Activated T-helper 17 cell treated with anti-CD3 and anti-CD28 coated beads, Interleukin-2, amount 50 U/mL, for 72 hours (primary cell): ENCODE data around the gene OR7C1. TPM values are rescaled to one million over a fixed set of nuclear protein-coding genes. Genes with fewer than 3 reads are reported as not detected.

Source experiments
- ATAC-seq: fragments of 150-1000 bp; cut with Tn5 transposase; replicated peaks from 2 replicates; pipeline ENCODE4 v1.10.0; 2021; ENCODE audit warnings: mild to moderate bottlenecking, moderate library complexity
- H3K27ac Mint-ChIP-seq: one replicate; pipeline ENCODE4 v1.8.0; 2022; ENCODE audit warnings: mixed read lengths
- H3K27me3 Mint-ChIP-seq: one replicate; pipeline ENCODE4 v1.8.0; 2022; ENCODE audit warnings: mixed read lengths
- H3K36me3 Mint-ChIP-seq: one replicate; pipeline ENCODE4 v1.8.0; 2022; ENCODE audit warnings: low read depth, mild to moderate bottlenecking, mixed read lengths
- H3K4me1 Mint-ChIP-seq: one replicate; pipeline ENCODE4 v1.8.0; 2022; ENCODE audit warnings: mixed read lengths
- H3K4me3 Mint-ChIP-seq: one replicate; pipeline ENCODE4 v1.8.0; 2022; ENCODE audit warnings: mild to moderate bottlenecking, mixed read lengths
- H3K9me3 Mint-ChIP-seq: one replicate; pipeline ENCODE4 v1.8.0; 2022; ENCODE audit warnings: mixed read lengths
- total RNA-seq, 2 donors: library from RNA; stranded (reverse); gene quantifications; one replicate each; pipeline ENCODE4 v1.2.3, GENCODE V29; 2022

OR7C1 gene
- not detected for total RNA-seq

DNA sequence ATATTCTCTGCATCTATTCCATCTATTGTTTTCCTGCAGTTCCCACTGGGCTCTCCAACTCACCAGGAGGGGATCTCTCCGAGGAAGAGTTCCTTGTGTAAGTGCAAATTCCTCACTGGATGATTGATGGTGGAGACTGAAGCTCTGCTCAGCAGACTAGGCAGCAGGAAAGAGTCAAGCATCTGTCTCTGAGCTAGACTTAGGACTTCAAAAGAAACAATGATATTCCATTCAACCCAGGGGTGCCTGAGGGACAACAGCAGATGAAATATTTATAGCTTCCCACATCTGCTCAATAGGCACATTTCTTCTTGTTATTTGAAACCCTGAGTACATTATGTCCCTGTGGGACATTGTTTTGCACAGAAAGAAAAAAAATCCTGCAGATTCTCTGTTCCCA lies at the start of gene OR7C1, which contains the start of gene OR7A5:
Gene OR7C1, minus strand, starts transcription at position 175 of the 400 bp plus-strand sequence. CDS start 35,049 bp downstream, outside the sequence.
Gene OR7A5, minus strand, starts transcription at position 175 of the 400 bp plus-strand sequence. CDS start 6,944 bp downstream, outside the sequence.
- Mint-ChIP-seq H3K4me3 (no peak within 1 kb of the TSS), H3K27ac (no peak within 1 kb of the TSS), H3K36me3 (no peaks in the 10 kb centered on the region), H3K27me3 (peaks cover 8% of the 10 kb centered on the region), H3K9me3 (no peaks in the 10 kb centered on the region), H3K4me1 (no peaks in the 10 kb centered on the region)
- ATAC-seq: no peak

GRCh38 chr19:14871619-14872230 lies 36.7 kb upstream of the OR7C1 start:
- no peaks in the 10 kb centered on the region for H3K4me1 Mint-ChIP-seq
- no peak for ATAC-seq
- H3K4me3 Mint-ChIP-seq: no peak overlapping the region
- H3K36me3 Mint-ChIP-seq: no peaks in the 10 kb centered on the region
- peaks cover 48% of the 10 kb centered on the region for H3K27me3 Mint-ChIP-seq
- no peak overlapping the region for H3K27ac Mint-ChIP-seq
- no peaks in the 10 kb centered on the region for H3K9me3 Mint-ChIP-seq

GRCh38 chr19:14868497-14868896 lies 33.5 kb upstream of the OR7C1 start:
- H3K9me3 Mint-ChIP-seq: no peaks in the 10 kb centered on the region
- H3K27me3 Mint-ChIP-seq: peaks cover 53% of the 10 kb centered on the region
- no peak overlapping the region for H3K27ac Mint-ChIP-seq
- no peak overlapping the region for H3K4me3 Mint-ChIP-seq
- H3K4me1 Mint-ChIP-seq: no peaks in the 10 kb centered on the region
- H3K36me3 Mint-ChIP-seq: no peaks in the 10 kb centered on the region
- no peak for ATAC-seq

- H3K36me3 Mint-ChIP-seq: no peaks in the 10 kb centered on the region
- ATAC-seq: no peak
- H3K4me3 Mint-ChIP-seq: no peak within 1 kb of the TSS
- H3K27me3 Mint-ChIP-seq: peaks cover 44% of the 10 kb centered on the region
- no peaks in the 10 kb centered on the region for H3K4me1 Mint-ChIP-seq
- no peaks in the 10 kb centered on the region for H3K9me3 Mint-ChIP-seq
- no peak within 1 kb of the TSS for H3K27ac Mint-ChIP-seq
Observed at GRCh38 chr19:14848822-14849221, 13.8 kb upstream of the OR7C1 start, which contains the start of gene OR7A10. Gene OR7A10 (minus strand): TSS chr19:14848922. CDS start chr19:14841877, 7,045 bp downstream.

- ATAC-seq: no peak
- no peaks in the 10 kb centered on the region for H3K36me3 Mint-ChIP-seq
- H3K27ac Mint-ChIP-seq: no peak overlapping the region
- no peaks in the 10 kb centered on the region for H3K4me1 Mint-ChIP-seq
- peaks cover 32% of the 10 kb centered on the region for H3K27me3 Mint-ChIP-seq
- H3K9me3 Mint-ChIP-seq: no peaks in the 10 kb centered on the region
- no peak overlapping the region for H3K4me3 Mint-ChIP-seq
Observed at GRCh38 chr19:14843578-14843977, 8.6 kb upstream of the OR7C1 start.

DNA sequence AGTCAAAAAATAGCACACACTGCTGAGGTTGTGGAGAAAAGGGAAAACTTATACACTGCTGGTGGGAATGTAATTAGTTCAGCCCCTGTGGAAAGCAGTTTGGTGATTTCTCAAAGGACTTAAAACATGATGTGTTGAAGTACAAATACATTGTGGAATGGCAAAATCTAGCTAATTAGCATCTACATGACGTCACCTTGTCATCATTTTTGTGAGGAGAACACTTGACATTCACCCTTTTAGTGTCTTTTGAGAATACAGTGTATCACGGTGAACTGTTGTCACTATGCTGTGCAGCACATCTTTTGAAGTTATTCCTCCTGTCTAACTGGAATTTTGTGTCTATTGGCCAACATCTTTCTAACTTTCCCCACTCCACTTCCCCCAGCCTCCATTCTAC lies 8.2 kb upstream of the OR7C1 start:
- no peak for ATAC-seq

GRCh38 chr19:14840206-14840605 lies 5.2 kb upstream of the OR7C1 start:
- no peak overlapping the region for H3K27ac Mint-ChIP-seq
- peaks cover 25% of the 10 kb centered on the region for H3K27me3 Mint-ChIP-seq
- H3K36me3 Mint-ChIP-seq: no peaks in the 10 kb centered on the region
- no peak overlapping the region for H3K4me3 Mint-ChIP-seq
- no peaks in the 10 kb centered on the region for H3K9me3 Mint-ChIP-seq
- no peak for ATAC-seq
- H3K4me1 Mint-ChIP-seq: no peaks in the 10 kb centered on the region

More for the DNA sequence above, 8.2 kb upstream of the OR7C1 start:
- Mint-ChIP-seq H3K4me1 (no peaks in the 10 kb centered on the region), H3K36me3 (no peaks in the 10 kb centered on the region), H3K9me3 (no peaks in the 10 kb centered on the region), H3K27ac (no peak overlapping the region), H3K4me3 (no peak overlapping the region), H3K27me3 (peaks cover 29% of the 10 kb centered on the region)

- no peak overlapping the region for H3K4me3 Mint-ChIP-seq
- no peaks in the 10 kb centered on the region for H3K9me3 Mint-ChIP-seq
- H3K4me1 Mint-ChIP-seq: no peaks in the 10 kb centered on the region
- no peak for ATAC-seq
- no peak overlapping the region for H3K27ac Mint-ChIP-seq
- H3K36me3 Mint-ChIP-seq: no peaks in the 10 kb centered on the region
- H3K27me3 Mint-ChIP-seq: peaks cover 12% of the 10 kb centered on the region
Observed at GRCh38 chr19:14837391-14837790, 2.4 kb upstream of the OR7C1 start.

GRCh38 chr19:14830702-14831101 lies 4.3 kb downstream of the OR7C1 start:
- no peaks in the 10 kb centered on the region for H3K36me3 Mint-ChIP-seq
- H3K4me3 Mint-ChIP-seq: no peak overlapping the region
- H3K4me1 Mint-ChIP-seq: no peaks in the 10 kb centered on the region
- H3K9me3 Mint-ChIP-seq: no peaks in the 10 kb centered on the region
- H3K27ac Mint-ChIP-seq: no peak overlapping the region
- H3K27me3 Mint-ChIP-seq: peaks cover 24% of the 10 kb centered on the region
- no peak for ATAC-seq

- no peaks in the 10 kb centered on the region for H3K36me3 Mint-ChIP-seq
- ATAC-seq: no peak
- peaks cover 38% of the 10 kb centered on the region for H3K27me3 Mint-ChIP-seq
Observed at GRCh38 chr19:14826006-14826405, 9.0 kb downstream of the OR7C1 start.

GRCh38 chr19:14821937-14822336 lies 13.0 kb downstream of the OR7C1 start:
- Mint-ChIP-seq H3K4me1 (no peaks in the 10 kb centered on the region), H3K4me3 (no peak overlapping the region), H3K36me3 (no peaks in the 10 kb centered on the region), H3K9me3 (no peaks in the 10 kb centered on the region), H3K27ac (no peak overlapping the region), H3K27me3 (peaks cover 34% of the 10 kb centered on the region)
- no peak for ATAC-seq

More at GRCh38 chr19:14826006-14826405, 9.0 kb downstream of the OR7C1 start:
- no peak overlapping the region for H3K27ac Mint-ChIP-seq
- H3K4me3 Mint-ChIP-seq: no peak overlapping the region
- no peaks in the 10 kb centered on the region for H3K9me3 Mint-ChIP-seq
- H3K4me1 Mint-ChIP-seq: no peaks in the 10 kb centered on the region

DNA sequence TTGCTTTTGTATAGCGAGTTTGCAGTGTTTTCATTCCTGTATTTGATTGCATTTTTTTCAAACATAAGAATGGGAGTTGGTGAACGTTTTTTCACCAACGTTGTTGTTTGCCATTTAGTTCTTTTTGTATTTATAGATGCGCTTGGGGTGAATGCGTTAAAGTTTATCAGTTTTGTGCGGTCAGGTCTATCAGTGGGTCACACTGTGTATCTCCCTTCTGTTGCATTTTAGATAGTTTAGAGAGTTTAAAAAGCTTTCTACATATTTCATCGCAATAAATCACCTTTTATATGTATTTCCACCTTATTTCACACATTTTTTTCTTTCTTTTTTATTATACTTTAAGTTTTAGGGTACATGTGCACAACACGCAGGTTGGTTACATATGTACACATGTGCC lies 16.4 kb downstream of the OR7C1 start:
- ATAC-seq: no peak

DNA sequence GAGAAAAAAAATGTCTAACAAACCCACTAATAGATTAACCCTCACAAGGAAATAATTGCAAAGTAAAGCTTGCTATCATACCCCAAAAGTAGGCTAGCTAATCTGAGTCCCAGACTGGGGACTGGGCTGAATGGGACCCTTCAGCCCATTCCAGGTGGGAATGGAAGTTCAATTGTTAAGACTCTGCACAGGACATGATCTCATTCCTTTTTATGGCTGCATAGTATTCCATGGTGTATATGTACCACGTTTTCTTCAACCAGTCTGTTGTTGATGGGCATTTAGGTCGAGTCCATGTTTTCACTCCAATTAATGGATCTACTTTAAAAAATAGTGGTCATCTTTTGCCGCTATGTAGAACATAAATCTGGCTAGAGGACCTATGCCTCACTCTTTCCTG lies 17.9 kb downstream of the OR7C1 start:
- no peak for ATAC-seq
- Mint-ChIP-seq H3K36me3 (no peaks in the 10 kb centered on the region), H3K4me3 (no peak overlapping the region), H3K27ac (no peak overlapping the region), H3K9me3 (no peaks in the 10 kb centered on the region), H3K27me3 (peaks cover 14% of the 10 kb centered on the region), H3K4me1 (no peaks in the 10 kb centered on the region)

More for the DNA sequence above, 16.4 kb downstream of the OR7C1 start:
- Mint-ChIP-seq H3K4me1 (no peaks in the 10 kb centered on the region), H3K4me3 (no peak overlapping the region), H3K27ac (no peak overlapping the region), H3K9me3 (no peaks in the 10 kb centered on the region), H3K36me3 (no peaks in the 10 kb centered on the region), H3K27me3 (peaks cover 14% of the 10 kb centered on the region)

DNA sequence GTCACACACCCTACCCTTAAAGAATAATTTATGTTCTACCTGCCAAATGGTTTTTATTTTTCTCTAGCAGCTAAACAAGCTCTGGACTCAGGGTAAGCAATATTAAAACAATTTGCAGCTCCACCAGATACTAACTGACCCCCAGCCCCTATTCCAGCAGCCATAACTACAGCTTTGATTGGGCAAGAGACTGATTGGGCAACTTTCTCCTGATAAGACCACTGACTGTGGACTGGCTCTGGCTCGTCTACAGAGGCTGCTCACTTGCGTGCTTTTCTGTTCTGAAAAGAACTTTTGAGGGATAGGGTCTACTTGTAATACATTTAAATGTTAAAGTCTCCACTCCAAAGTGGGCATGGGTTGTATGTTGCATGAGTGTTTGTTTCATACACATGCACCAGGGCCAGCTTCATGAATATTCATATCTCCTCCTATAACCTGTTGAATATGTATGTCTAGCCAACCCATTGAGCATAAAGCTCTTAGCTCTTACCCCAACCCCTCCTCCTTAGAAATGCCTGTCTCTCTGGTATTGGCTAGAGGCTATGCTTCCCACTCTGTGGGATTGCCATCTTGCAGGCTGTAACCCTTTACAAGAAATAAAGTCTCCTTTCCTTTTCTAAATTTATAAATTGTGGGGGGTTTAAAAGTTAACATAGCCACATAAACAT lies 19.9 kb downstream of the OR7C1 start:
- Mint-ChIP-seq H3K27ac (no peak overlapping the region), H3K27me3 (peaks cover 3% of the 10 kb centered on the region), H3K4me1 (no peaks in the 10 kb centered on the region), H3K9me3 (no peaks in the 10 kb centered on the region), H3K36me3 (no peaks in the 10 kb centered on the region), H3K4me3 (no peak overlapping the region)
- ATAC-seq: no peak
